HEK293 (cell line): ENCODE data around the gene OR6Y1.

Source experiments
- KLF1 ChIP-seq: fragments of 450-650 bp; formaldehyde crosslinking; IDR thresholded peaks from 2 replicates; pipeline ENCODE4 v1.5.1; 2016; ENCODE audit warnings: missing biosample characterization, missing genetic modification characterization
- TRIM28 ChIP-seq: IDR thresholded peaks from 2 replicates; pipeline ENCODE4 v1.6.1; 2011; ENCODE audit warnings: low read length, control low read depth, borderline replicate concordance
- ZBTB21 ChIP-seq: fragments of 450-650 bp; formaldehyde crosslinking; IDR thresholded peaks from 2 replicates; pipeline ENCODE4 v1.5.1; 2017; ENCODE audit warnings: missing biosample characterization, missing genetic modification characterization
- ZNF16 ChIP-seq: fragments of 450-650 bp; formaldehyde crosslinking; IDR thresholded peaks from 2 replicates; pipeline ENCODE4 v1.5.1; 2016; ENCODE audit warnings: low read depth, missing biosample characterization, missing genetic modification characterization
- ZNF169 ChIP-seq: fragments of 450-650 bp; formaldehyde crosslinking; IDR thresholded peaks from 2 replicates; pipeline ENCODE4 v1.5.1; 2016; ENCODE audit warnings: missing biosample characterization, missing genetic modification characterization
- ZNF274 ChIP-seq, 2 experiments: fragments of 200-500 bp in 1 of 2; fragments of 450-650 bp in 1 of 2; sonication (Bioruptor generic) in 1 of 2; formaldehyde crosslinking in 1 of 2; IDR thresholded peaks; 2 replicates each; pipeline versions ENCODE4 v1.5.1 to v1.6.1; 2014 to 2016; ENCODE audit warnings: borderline replicate concordance in 1 of 2, inconsistent platforms in 1 of 2, low read length in 1 of 2, missing biosample characterization in 1 of 2, missing genetic modification characterization in 1 of 2
- ZNF350 ChIP-seq: fragments of 450-650 bp; formaldehyde crosslinking; IDR thresholded peaks from 2 replicates; pipeline ENCODE4 v1.5.0; 2017; ENCODE audit warnings: missing biosample characterization, mild to moderate bottlenecking, missing genetic modification characterization
- ZNF785 ChIP-seq: fragments of 450-650 bp; formaldehyde crosslinking; IDR thresholded peaks from 2 replicates; pipeline ENCODE4 v1.5.1; 2016; ENCODE audit warnings: missing biosample characterization, missing genetic modification characterization
- TF ChIP-seq, protein P1 (sequence below): fragments of 450-650 bp; formaldehyde crosslinking; IDR thresholded peaks from 2 replicates; pipeline ENCODE4 v1.5.1; 2016; ENCODE audit warnings: missing biosample characterization, missing genetic modification characterization
- TF ChIP-seq, protein P2 (sequence below): sonication (generic); formaldehyde crosslinking; IDR thresholded peaks from 2 replicates; pipeline ENCODE4 v1.8.1; 2022; ENCODE audit warnings: mild to moderate bottlenecking, moderate library complexity, missing genetic modification reagents

DNA sequence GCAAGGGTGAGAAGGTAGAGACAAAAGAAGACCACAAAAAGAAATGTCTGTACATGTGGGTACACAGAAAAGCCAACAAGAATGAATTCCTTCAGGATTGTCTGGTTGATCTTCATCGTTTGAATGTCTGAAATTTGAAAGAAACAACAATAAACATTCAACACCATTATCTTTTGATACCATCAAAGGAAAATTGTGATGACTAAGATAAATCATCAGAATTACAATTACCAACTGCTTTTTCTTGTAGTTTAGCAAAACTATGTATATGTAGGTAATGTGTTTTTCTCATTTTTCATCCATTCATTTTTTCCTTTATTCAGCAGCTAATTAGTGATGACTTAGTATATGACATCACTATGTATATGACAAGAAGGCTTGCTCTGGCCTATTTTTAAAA lies 25.5 kb upstream of the OR6Y1 start, which contains the start of gene OR10X1:
- TF ChIP-seq ZNF274 (IDR thresholded peaks at IDR 0.05; ENCODE audit: low read length) (no peak), ZNF274 (tag by site-specific recombination; IDR thresholded peaks at IDR 0.05; ENCODE audit: borderline replicate concordance) (no peak), KLF1 (tag by site-specific recombination) (no peak), ZNF350 (no peak), TRIM28 (no peak), ZNF785 (tag by site-specific recombination) (no peak), ZNF169 (tag by site-specific recombination) (no peak), ZBTB21 (no peak), ZNF16 (tag by site-specific recombination) (no peak)
- TF ChIP-seq, protein P1, sequence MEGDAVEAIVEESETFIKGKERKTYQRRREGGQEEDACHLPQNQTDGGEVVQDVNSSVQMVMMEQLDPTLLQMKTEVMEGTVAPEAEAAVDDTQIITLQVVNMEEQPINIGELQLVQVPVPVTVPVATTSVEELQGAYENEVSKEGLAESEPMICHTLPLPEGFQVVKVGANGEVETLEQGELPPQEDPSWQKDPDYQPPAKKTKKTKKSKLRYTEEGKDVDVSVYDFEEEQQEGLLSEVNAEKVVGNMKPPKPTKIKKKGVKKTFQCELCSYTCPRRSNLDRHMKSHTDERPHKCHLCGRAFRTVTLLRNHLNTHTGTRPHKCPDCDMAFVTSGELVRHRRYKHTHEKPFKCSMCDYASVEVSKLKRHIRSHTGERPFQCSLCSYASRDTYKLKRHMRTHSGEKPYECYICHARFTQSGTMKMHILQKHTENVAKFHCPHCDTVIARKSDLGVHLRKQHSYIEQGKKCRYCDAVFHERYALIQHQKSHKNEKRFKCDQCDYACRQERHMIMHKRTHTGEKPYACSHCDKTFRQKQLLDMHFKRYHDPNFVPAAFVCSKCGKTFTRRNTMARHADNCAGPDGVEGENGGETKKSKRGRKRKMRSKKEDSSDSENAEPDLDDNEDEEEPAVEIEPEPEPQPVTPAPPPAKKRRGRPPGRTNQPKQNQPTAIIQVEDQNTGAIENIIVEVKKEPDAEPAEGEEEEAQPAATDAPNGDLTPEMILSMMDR (tag by site-specific recombination), result no peak
- TF ChIP-seq, protein P2, sequence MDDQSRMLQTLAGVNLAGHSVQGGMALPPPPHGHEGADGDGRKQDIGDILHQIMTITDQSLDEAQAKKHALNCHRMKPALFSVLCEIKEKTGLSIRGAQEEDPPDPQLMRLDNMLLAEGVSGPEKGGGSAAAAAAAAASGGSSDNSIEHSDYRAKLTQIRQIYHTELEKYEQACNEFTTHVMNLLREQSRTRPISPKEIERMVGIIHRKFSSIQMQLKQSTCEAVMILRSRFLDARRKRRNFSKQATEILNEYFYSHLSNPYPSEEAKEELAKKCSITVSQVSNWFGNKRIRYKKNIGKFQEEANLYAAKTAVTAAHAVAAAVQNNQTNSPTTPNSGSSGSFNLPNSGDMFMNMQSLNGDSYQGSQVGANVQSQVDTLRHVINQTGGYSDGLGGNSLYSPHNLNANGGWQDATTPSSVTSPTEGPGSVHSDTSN (CRISPR knock-in tag), result no peak
